ENCODE results near the gene CCDC110.
"Not testable (repeated sequence)": the region's sequence is repeated elsewhere in the genome, so short reads cannot be mapped to it uniquely, and the experiment has no call there.

CCDC110 gene

GRCh38 chr4:185471235-185472102, at the start of gene CCDC110:
CCDC110 (minus strand) TSS chr4:185471733; CDS start chr4:185471683, 50 bp downstream.
- DNase-seq (ENCODE audit: low read depth in 2 of 2) = peak; percentile 79 to 86

GRCh38 chr4:185520119-185520518, 48.6 kb upstream of the CCDC110 start:
- no peak for DNase-seq (ENCODE audit: low read depth in 2 of 2)

- no peak for DNase-seq (ENCODE audit: low read depth in 2 of 2)
Measured at GRCh38 chr4:185518494-185518893, 47.0 kb upstream of the CCDC110 start.

GRCh38 chr4:185518069-185518468, 46.5 kb upstream of the CCDC110 start:
- DNase-seq (ENCODE audit: low read depth in 2 of 2) = no peak

- DNase-seq (ENCODE audit: low read depth in 2 of 2) = no peak
Measured at GRCh38 chr4:185515248-185515647, 43.7 kb upstream of the CCDC110 start.

GRCh38 chr4:185514182-185514697, 42.7 kb upstream of the CCDC110 start:
- no peak for DNase-seq (ENCODE audit: low read depth in 2 of 2)

GRCh38 chr4:185513489-185514181, 42.1 kb upstream of the CCDC110 start:
- no peak for DNase-seq (ENCODE audit: low read depth in 2 of 2)

- DNase-seq (ENCODE audit: low read depth in 2 of 2) = no peak
Measured at GRCh38 chr4:185512516-185512915, 41.0 kb upstream of the CCDC110 start.

- DNase-seq (ENCODE audit: low read depth in 2 of 2) = not testable (repeated sequence)
Measured at GRCh38 chr4:185511243-185511642, 39.7 kb upstream of the CCDC110 start.

GRCh38 chr4:185510806-185511205, 39.3 kb upstream of the CCDC110 start:
- no peak for DNase-seq (ENCODE audit: low read depth in 2 of 2)

GRCh38 chr4:185508181-185508580, 36.6 kb upstream of the CCDC110 start:
- DNase-seq (ENCODE audit: low read depth in 2 of 2) = no peak

GRCh38 chr4:185506422-185506821, 34.9 kb upstream of the CCDC110 start:
- no peak for DNase-seq (ENCODE audit: low read depth in 2 of 2)

- DNase-seq (ENCODE audit: low read depth in 2 of 2) = no peak
Measured at GRCh38 chr4:185504098-185505047, 32.8 kb upstream of the CCDC110 start.

GRCh38 chr4:185502386-185502785, 30.9 kb upstream of the CCDC110 start:
- no peak for DNase-seq (ENCODE audit: low read depth in 2 of 2)

- DNase-seq (ENCODE audit: low read depth in 2 of 2) = no peak
Measured at GRCh38 chr4:185500576-185500975, 29.0 kb upstream of the CCDC110 start.

- no peak for DNase-seq (ENCODE audit: low read depth in 2 of 2)
Measured at GRCh38 chr4:185500035-185500434, 28.5 kb upstream of the CCDC110 start.

GRCh38 chr4:185488650-185489049, 17.1 kb upstream of the CCDC110 start:
- no peak for DNase-seq (ENCODE audit: low read depth in 2 of 2)

- no peak for DNase-seq (ENCODE audit: low read depth in 2 of 2)
Measured at GRCh38 chr4:185481401-185481800, 9.9 kb upstream of the CCDC110 start.

- DNase-seq (ENCODE audit: low read depth in 2 of 2) = no peak
Measured at GRCh38 chr4:185480016-185480732, 8.6 kb upstream of the CCDC110 start.

GRCh38 chr4:185479507-185479971, 8.0 kb upstream of the CCDC110 start:
- no peak for DNase-seq (ENCODE audit: low read depth in 2 of 2)

GRCh38 chr4:185473247-185473646, 1.7 kb upstream of the CCDC110 start:
- no peak for DNase-seq (ENCODE audit: low read depth in 2 of 2)

Measured in stimulated activated CD8-positive, alpha-beta memory T cell treated with anti-CD3 and anti-CD28 coated beads, Interleukin-2, amount 100 ng/mL, for 1 hour (primary cell).